Heart right ventricle (tissue), 16 donors: ENCODE measurements around the gene IFT81. TPM values are rescaled to one million over a fixed set of nuclear protein-coding genes. Genes with fewer than 3 reads are reported as not detected.
"Not testable (repeated sequence)": the region's sequence is repeated elsewhere in the genome, so short reads cannot be mapped to it uniquely, and the experiment has no call there.

Experiments
- ATAC-seq, 8 donors: fragments of 200-7000 bp; cut with Tn5 transposase; one replicate each; pipeline ENCODE4 v1.9.1; 2020; ENCODE audit warnings: mild to moderate bottlenecking in 8 of 8, moderate library complexity in 8 of 8, moderate number of reproducible peaks in 1 of 8
- DNase-seq, 2 donors: peaks; one replicate each; pipeline ENCODE4 v3.0.0-alpha.2; 2020
- H3K27ac ChIP-seq, 10 donors: fragments of 200-600 bp; sonication (generic) in 2 of 10; one replicate each; pipeline versions ENCODE4 v1.5.0 to v1.8.0; 2020 to 2022; ENCODE audit warnings: mild to moderate bottlenecking in 3 of 10
- H3K27me3 ChIP-seq, 7 donors: fragments of 200-600 bp; one replicate each; pipeline ENCODE4 v1.8.0; 2021 to 2022; ENCODE audit warnings: mild to moderate bottlenecking in 2 of 7
- H3K36me3 ChIP-seq, 9 donors: fragments of 200-600 bp; sonication (generic) in 1 of 9; one replicate each; pipeline versions ENCODE4 v1.5.0 to v1.8.0; 2020 to 2022; ENCODE audit warnings: mild to moderate bottlenecking in 2 of 9
- H3K4me1 ChIP-seq, 9 donors: fragments of 200-600 bp; sonication (generic) in 1 of 9; one replicate each; pipeline versions ENCODE4 v1.5.0 to v1.8.0; 2020 to 2022; ENCODE audit warnings: mild to moderate bottlenecking in 4 of 9
- H3K4me3 ChIP-seq, 10 donors: fragments of 200-600 bp; sonication (generic) in 2 of 10; one replicate each; pipeline versions ENCODE4 v1.5.0 to v1.8.0; 2020 to 2022; ENCODE audit warnings: mild to moderate bottlenecking in 7 of 10, moderate library complexity in 2 of 10
- H3K9me3 ChIP-seq, 11 donors: fragments of 200-600 bp in 10 of 11; sonication (generic) in 2 of 11; one replicate each; pipeline versions ENCODE4 v1.5.0 to v1.8.0; 2013 to 2022; ENCODE audit warnings: mild to moderate bottlenecking in 2 of 11, control low read depth in 1 of 11, moderate library complexity in 1 of 11
- CTCF ChIP-seq, 9 donors: fragments of 200-600 bp; sonication (generic) in 2 of 9; IDR thresholded peaks; one replicate each; pipeline versions ENCODE4 v1.5.0 to v1.8.0; 2021 to 2022; ENCODE audit warnings: antibody characterized with exemption in 9 of 9, mild to moderate bottlenecking in 5 of 9, moderate library complexity in 1 of 9
- WGBS, 2 donors: extraction: QIAGEN DNeasy Blood & Tissue Kit; methylation state at CpG; one replicate each; pipeline ENCODE4 v1.1.7; 2013; ENCODE audit warnings: inconsistent platforms in 1 of 2; 5-methylcytosine and 5-hydroxymethylcytosine counted together
- intact Hi-C, 10 donors: fragments of 100-400 bp; cut with DNase I; formaldehyde crosslinking; loops; one replicate each; pipeline versions ENCODE4 v1.11.1 to v1.14.2; 2022
- polyA plus RNA-seq, 2 donors: library from polyadenylated mRNA; stranded (reverse); fragments of 200-250 nt; gene quantifications; one replicate each; pipeline ENCODE4 v1.2.3, GENCODE V29; 2013
- total RNA-seq, 10 donors: library from RNA; stranded (reverse); fragmentation: NEBNext Ultra II Directional in 3 of 10; extraction: Animal tissue kit (Norgen Biotek cat#: 25700) in 3 of 10; gene quantifications; one replicate each; pipeline versions ENCODE4 v1.2.1 to v1.2.4, GENCODE V29; 2021 to 2023
- donor health status: Arrhythmogenic right ventricular cardiomyopathy.
- donor health status: ischemic (EF 13 %, LVEDD 7.1; RV severe dilation, severe dysfunction).
- donor health status: healthy with polysubstance abuse.
- donor health status: DM: no; HTN: yes; CAD: no.
- donor health status: DM: no; HTN: no; CAD: no.
- donor health status: ischemic (EF 25% LVEDD 6.9; RV normal size, moderate dysfunction).
- donor health status: ischemic (EF 25% LVEDD 5.7; RV mildly dilated, moderate dysfunction).
- donor health status: healthy.
- donor health status: DM: yes; HTN: yes; CAD: no.
- donor health status: Ischemic cardiomyopathy.
- donor health status: ischemic (EF 35%, LVEDD 5.7; RV mildly dilated, moderate dysfunction).
- donor health status: nonischemic (EF 11% LVEDD 7.7; RV severe dilation, severe dysfunction).
- donor health status: DM: yes; HTN: yes; CAD: no.
- donor health status: PGD.
- donor health status: ischemic (EF 29% LVEDD 5.4; RV normal size, mild dysfunction).
- donor health status: nonischemic (EF 23%, LVEDD 6.1; RV moderate dilation, normal function).

Gene IFT81
- total and polyA plus RNA-seq, 12 donors: 5.1 to 11.7 (median 8.3) TPM

GRCh38 chr12:110227138-110227537, 103.0 kb downstream of the IFT81 start:
- Histone ChIP-seq H3K4me1 (peaks cover 2 to 46% (median 32%) of the 10 kb centered on the region in 9 donors), H3K9me3 (no peaks in the 10 kb centered on the region), H3K4me3 (no peak overlapping the region), H3K27me3 (no peaks in the 10 kb centered on the region), H3K36me3 (no peaks in the 10 kb centered on the region), H3K27ac (peak overlapping the region in 2 of 10 donors; percentile 7 to 11)
- WGBS, 2 donors: 95 to 99% methylated on average over 3 of the region's 3 CpGs
- ATAC-seq: no peak
- intact Hi-C loops: loop anchor here in 4 of 10 donors (5.0 to 10.0 kb wide), 3 partner anchors 55 to 122 kb away; partner anchors contain the start of gene ATP2A2 (in 4 of the 4)
- DNase-seq: no peak
- no peak for TF ChIP-seq CTCF (IDR thresholded peaks at IDR 0.05)

- Histone ChIP-seq H3K27ac (peak overlapping the region in 8 of 10 donors; percentile 19 to 83 (median 70)), H3K4me1 (peaks cover 2 to 42% (median 25%) of the 10 kb centered on the region in 9 donors)
- not testable (repeated sequence) for H3K9me3 ChIP-seq, H3K36me3 ChIP-seq, DNase-seq, ATAC-seq, H3K27me3 ChIP-seq, H3K4me3 ChIP-seq
- 96 to 97% methylated on average over 4 of the region's 4 CpGs for WGBS, 2 donors
- intact Hi-C loops: loop anchor here in 4 of 10 donors (5.0 to 10.0 kb wide), 3 partner anchors 54 to 124 kb away; partner anchors contain the start of gene ATP2A2 (in 4 of the 4)
Measured at GRCh38 chr12:110228348-110228747, 104.2 kb downstream of the IFT81 start.

- intact Hi-C loops: loop anchor here in 4 of 10 donors (5.0 to 10.0 kb wide), 3 partner anchors 54 to 124 kb away; partner anchors contain the start of gene ATP2A2 (in 4 of the 4)
- no peak for TF ChIP-seq CTCF (IDR thresholded peaks at IDR 0.05)
- ATAC-seq (no peak), DNase-seq (no peak)
- peak overlapping the region; percentile 42 to 83 (median 70) for H3K27ac ChIP-seq
- H3K9me3 ChIP-seq: no peaks in the 10 kb centered on the region
- no peak overlapping the region for H3K4me3 ChIP-seq
- no peaks in the 10 kb centered on the region for H3K36me3 ChIP-seq
- H3K27me3 ChIP-seq: no peaks in the 10 kb centered on the region
- WGBS, 2 donors: 35 to 37% methylated on average over 1 of the region's 1 CpG
- peaks cover 2 to 42% (median 26%) of the 10 kb centered on the region in 9 donors for H3K4me1 ChIP-seq
Measured at GRCh38 chr12:110228756-110229155, 104.6 kb downstream of the IFT81 start.

- Histone ChIP-seq H3K27me3 (no peaks in the 10 kb centered on the region), H3K4me3 (no peak overlapping the region), H3K27ac (peak overlapping the region; percentile 42 to 83 (median 70)), H3K9me3 (no peaks in the 10 kb centered on the region), H3K4me1 (peaks cover 2 to 42% (median 28%) of the 10 kb centered on the region in 9 donors), H3K36me3 (no peaks in the 10 kb centered on the region)
- DNase-seq (no peak), ATAC-seq (no peak)
- TF ChIP-seq CTCF (IDR thresholded peaks at IDR 0.05): no peak
- intact Hi-C loops: loop anchor here in 4 of 10 donors (5.0 to 10.0 kb wide), 3 partner anchors 53 to 125 kb away; partner anchors contain the start of gene ATP2A2 (in 4 of the 4)
- 76 to 77% methylated on average over 4 of the region's 4 CpGs for WGBS, 2 donors
Measured at GRCh38 chr12:110229409-110229808, 105.3 kb downstream of the IFT81 start.

- no peak for ATAC-seq
- TF ChIP-seq CTCF (IDR thresholded peaks at IDR 0.05): no peak
Measured at GRCh38 chr12:110230655-110231054, 106.5 kb downstream of the IFT81 start.

More at GRCh38 chr12:110230655-110231054, 106.5 kb downstream of the IFT81 start:
- H3K36me3 ChIP-seq: no peaks in the 10 kb centered on the region
- no peak for DNase-seq
- 87% methylated on average over 1 of the region's 1 CpG for WGBS, 2 donors
- H3K4me1 ChIP-seq: peaks cover 2 to 38% (median 26%) of the 10 kb centered on the region in 9 donors
- H3K9me3 ChIP-seq: no peaks in the 10 kb centered on the region
- no peak overlapping the region for H3K4me3 ChIP-seq
- no peaks in the 10 kb centered on the region for H3K27me3 ChIP-seq
- H3K27ac ChIP-seq: peak overlapping the region in 4 of 10 donors; percentile 3 to 80 (median 53)
- intact Hi-C loops: no loop called here
